Measurements from ENCODE around the gene MMP10. TPM values are rescaled to one million over a fixed set of nuclear protein-coding genes. Genes with fewer than 3 reads are reported as not detected.
"Not testable (repeated sequence)": the region's sequence is repeated elsewhere in the genome, so short reads cannot be mapped to it uniquely, and the experiment has no call there.

MMP10 gene
- total RNA-seq, 1 donor from 2014 or later, result not detected

DNA sequence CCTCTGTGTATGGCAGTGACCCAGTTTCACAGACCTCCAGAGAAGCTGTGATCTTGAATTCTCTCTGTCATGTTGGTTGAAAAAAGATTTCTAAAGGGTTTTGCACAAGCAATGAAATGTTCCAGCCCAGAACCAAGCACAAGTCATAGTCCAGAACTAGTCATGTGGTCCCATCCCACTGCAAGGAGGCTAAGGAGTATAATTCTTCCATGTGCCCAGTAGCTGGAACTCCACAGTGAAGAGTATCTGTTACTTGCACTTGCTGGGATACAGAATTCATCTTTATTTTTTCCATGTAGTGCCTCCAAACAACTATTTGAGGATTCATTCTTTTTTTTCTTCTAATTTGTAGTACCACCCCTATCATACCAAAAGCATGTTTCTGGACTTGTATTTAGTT, 45.8 kb downstream of the MMP10 start:
- ATAC-seq (no peak), DNase-seq (ENCODE audit: missing footprints) (no peak)
- intact Hi-C loops (cut with DNase I), result loop anchor here (10.0 kb wide), 1 partner anchor 210 kb away; no protein-coding TSS in a partner anchor

- no peak for ATAC-seq
- peak; percentile 64 for DNase-seq (ENCODE audit: missing footprints)
- intact Hi-C loops (cut with DNase I), result loop anchor here (10.0 kb wide), 1 partner anchor 211 kb away; no protein-coding TSS in a partner anchor
These were observed 47.1 kb downstream of the MMP10 start for GRCh38 chr11:102733232-102733875.

DNA sequence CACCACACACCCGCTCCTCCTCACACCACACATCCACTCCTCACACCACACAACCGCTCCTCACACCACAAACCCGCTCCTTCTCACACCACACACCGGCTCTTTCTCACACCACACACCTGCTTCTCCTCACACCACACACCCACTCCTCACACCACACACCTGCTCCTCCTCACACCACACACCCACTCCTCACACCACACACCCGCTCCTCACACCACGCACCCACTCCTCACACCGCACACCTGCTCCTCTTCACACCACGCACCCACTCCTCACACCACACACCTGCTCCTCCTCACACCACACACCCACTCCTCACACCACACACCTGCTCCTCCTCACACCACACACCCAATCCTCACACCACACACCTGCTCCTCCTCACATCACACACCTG, 49.5 kb downstream of the MMP10 start:
- ATAC-seq; DNase-seq (ENCODE audit: missing footprints): not testable (repeated sequence)
- intact Hi-C loops (cut with DNase I), result loop anchor here (10.0 kb wide), 1 partner anchor 214 kb away; no protein-coding TSS in a partner anchor

DNA sequence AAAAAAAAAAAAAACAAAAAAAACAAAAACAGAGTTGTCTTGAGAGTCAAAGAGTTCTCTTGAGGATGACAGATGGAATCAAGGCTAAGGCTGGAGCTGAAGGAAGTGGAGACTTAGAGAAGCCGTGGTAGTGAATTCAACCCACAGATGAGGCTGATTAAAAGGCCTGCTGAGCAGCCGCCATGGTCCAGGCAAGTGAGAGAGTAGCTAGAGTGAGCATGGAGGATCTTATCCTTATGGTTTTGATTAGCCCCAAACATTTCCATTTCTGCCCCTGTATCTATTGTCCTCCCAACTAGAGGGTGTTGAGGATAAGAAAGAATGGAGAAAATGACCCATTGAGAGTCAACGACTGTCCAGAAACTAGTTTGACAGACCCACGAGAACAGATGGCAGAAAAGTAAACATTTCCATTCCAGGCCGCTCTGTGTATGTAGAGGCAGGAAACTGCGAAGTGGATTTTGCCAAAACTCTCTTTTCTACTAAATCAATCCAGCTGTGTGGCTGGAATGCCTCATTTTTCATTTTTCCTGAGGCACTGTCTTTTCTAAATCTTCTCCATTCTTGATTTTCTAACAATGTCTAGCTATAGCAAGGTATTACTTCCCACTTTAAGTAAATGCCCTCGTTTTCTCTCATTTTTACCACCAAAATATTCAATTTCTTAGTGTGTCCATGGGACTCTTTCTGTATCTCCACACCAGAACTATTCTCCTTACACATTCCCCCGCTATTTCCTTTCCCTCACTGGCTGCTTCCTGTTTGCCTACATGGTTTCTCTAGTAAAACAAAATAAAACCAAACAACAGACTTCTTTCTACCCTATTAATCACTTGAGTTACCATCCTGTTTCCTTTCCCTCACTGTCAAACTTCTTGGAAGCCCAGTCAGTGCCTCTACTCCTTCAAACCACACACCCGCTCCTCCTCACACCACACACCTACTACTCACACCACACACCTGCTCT, 50.3 kb downstream of the MMP10 start:
- DNase-seq (ENCODE audit: missing footprints) (no peak), ATAC-seq (no peak)
- intact Hi-C loops (cut with DNase I), result loop anchor here (10.0 kb wide), 1 partner anchor 215 kb away; no protein-coding TSS in a partner anchor

DNA sequence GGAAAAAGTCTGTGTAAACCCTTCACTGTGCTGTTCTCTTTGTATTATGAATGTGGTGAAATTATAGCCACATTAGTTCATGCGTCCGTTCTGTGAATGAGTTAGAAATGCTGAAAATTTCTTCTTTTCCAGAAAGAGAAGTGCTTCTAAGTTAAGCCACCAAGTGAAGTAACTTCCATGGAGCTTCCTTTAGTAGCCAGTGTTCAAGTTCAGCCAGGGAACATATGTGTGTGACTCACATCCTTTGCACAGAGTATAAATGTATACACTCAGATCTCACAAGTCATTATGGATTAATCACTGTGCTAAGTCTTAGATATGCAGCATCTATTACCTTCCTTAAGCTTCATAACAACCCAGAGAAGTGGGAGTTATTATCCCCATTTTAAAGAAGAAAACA, 52.5 kb downstream of the MMP10 start:
- no peak for ATAC-seq
- no peak for DNase-seq (ENCODE audit: missing footprints)
- intact Hi-C loops (cut with DNase I), result no loop called here

DNA sequence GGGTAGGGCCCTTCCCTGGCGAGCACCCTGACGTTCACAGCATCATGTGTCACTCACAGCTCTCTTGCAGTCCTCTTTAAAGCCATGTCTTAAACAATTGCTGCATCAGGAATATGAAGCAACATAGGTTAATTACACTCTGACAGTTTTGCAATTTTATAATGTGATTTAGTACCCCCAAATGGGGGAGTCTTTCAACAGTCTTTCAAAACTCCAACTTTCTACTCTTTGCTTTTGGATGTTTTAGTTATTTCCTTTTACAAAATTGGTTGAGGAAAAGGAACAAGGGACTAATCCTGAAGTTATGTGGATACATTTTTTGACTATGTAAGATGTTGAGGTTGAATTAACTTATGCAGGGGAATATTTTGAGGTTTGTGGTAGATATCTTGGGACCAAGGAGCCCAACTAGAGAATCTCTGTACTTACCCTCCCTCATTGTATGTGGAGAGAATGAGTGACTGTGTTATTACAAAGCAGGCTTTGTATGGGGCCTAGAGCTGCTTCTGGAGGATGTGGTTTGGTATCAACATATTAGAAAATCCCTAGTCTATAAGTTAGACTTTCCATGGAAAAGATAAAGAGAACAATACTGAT, 55.4 kb downstream of the MMP10 start, which contains the start of gene MMP8:
MMP8 (minus strand) TSS at position 51 of the 597 bp plus-strand sequence. CDS start 99 bp downstream, outside the sequence.
- no peak for ATAC-seq
- DNase-seq (ENCODE audit: missing footprints), result no peak
- intact Hi-C loops (cut with DNase I), result no loop called here

- DNase-seq (ENCODE audit: missing footprints), result no peak
- intact Hi-C loops (cut with DNase I), result no loop called here
- no peak for ATAC-seq
These were observed 57.6 kb downstream of the MMP10 start for GRCh38 chr11:102722821-102723220.

Other genes starting within 250 kb of the MMP10 start
- not detected for gene MMP7, start 249.9 kb downstream of the MMP10 start, total RNA-seq
- not detected for gene MMP20, start 155.3 kb downstream of the MMP10 start, total RNA-seq
- not detected for gene MMP27, start 74.9 kb downstream of the MMP10 start, total RNA-seq
- gene MMP8, start 55.7 kb downstream of the MMP10 start, total RNA-seq, result not detected
- not detected for gene MMP1, start 17.5 kb upstream of the MMP10 start, total RNA-seq
- gene MMP3, start 63.0 kb upstream of the MMP10 start, total RNA-seq, result not detected
- not detected for gene MMP12, start 94.4 kb upstream of the MMP10 start, total RNA-seq
- gene MMP13, start 175.1 kb upstream of the MMP10 start, total RNA-seq, result not detected

Measured in Right ventricle myocardium inferior (tissue), 1 donor.